WI38 (cell line): ENCODE results near the gene KLF6.

ENCODE experiments used
- H3K4me3 ChIP-seq: 2 replicates; pipeline ENCODE4 v1.5.1; 2011; ENCODE audit warnings: low read depth, mild to moderate bottlenecking, control low read depth, low read length
- CTCF ChIP-seq: IDR thresholded peaks from 2 replicates; pipeline ENCODE4 v1.5.1; 2012; ENCODE audit warnings: low read depth, mild to moderate bottlenecking, control low read depth, low read length

Gene KLF6

GRCh38 chr10:3782451-3783315 lies 2.3 kb downstream of the KLF6 start:
- no peak for TF ChIP-seq CTCF

GRCh38 chr10:3782146-3782450 lies 2.9 kb downstream of the KLF6 start:
- TF ChIP-seq CTCF = no peak
- H3K4me3 ChIP-seq = peak overlapping the region; percentile 100

More at GRCh38 chr10:3782451-3783315, 2.3 kb downstream of the KLF6 start:
- H3K4me3 ChIP-seq = peak overlapping the region; percentile 100

GRCh38 chr10:3781468-3782145 lies 3.4 kb downstream of the KLF6 start:
- H3K4me3 ChIP-seq = peak overlapping the region; percentile 100
- peak; percentile 70 for TF ChIP-seq CTCF

GRCh38 chr10:3780771-3781467 lies 4.1 kb downstream of the KLF6 start:
- peak overlapping the region; percentile 100 for H3K4me3 ChIP-seq
- TF ChIP-seq CTCF = no peak

- TF ChIP-seq CTCF = no peak
- peak overlapping the region; percentile 100 for H3K4me3 ChIP-seq
Measured at GRCh38 chr10:3780021-3780770, 4.8 kb downstream of the KLF6 start.

GRCh38 chr10:3779158-3779741 lies 5.8 kb downstream of the KLF6 start:
- H3K4me3 ChIP-seq = peak overlapping the region; percentile 35
- no peak for TF ChIP-seq CTCF
